Activated CD4-positive, alpha-beta T cell treated with anti-CD3 and anti-CD28 coated beads for 24 hours (primary cell): Measurements from ENCODE around the gene TOX2.

Experiments
- DNase-seq, 2 donors: peaks; one replicate each; pipeline ENCODE4 v3.0.0-alpha.2; 2020; ENCODE audit warnings: low read depth in 2 of 2

TOX2 gene

GRCh38 chr20:43938932-43939761 is 24.5 kb downstream of the TOX2 start:
- no peak for DNase-seq

GRCh38 chr20:43939762-43940121 is 25.1 kb downstream of the TOX2 start:
- no peak for DNase-seq

GRCh38 chr20:43940518-43941225 is 26.0 kb downstream of the TOX2 start:
- DNase-seq, result no peak

GRCh38 chr20:43941476-43942200 is 27.0 kb downstream of the TOX2 start:
- no peak for DNase-seq

- DNase-seq, result no peak
Measured at GRCh38 chr20:43942201-43942590, 27.5 kb downstream of the TOX2 start.

- no peak for DNase-seq
Measured at GRCh38 chr20:43942667-43943285, 28.1 kb downstream of the TOX2 start.

- no peak for DNase-seq
Measured at GRCh38 chr20:43943725-43944124, 29.1 kb downstream of the TOX2 start.

GRCh38 chr20:43944653-43945235 is 30.1 kb downstream of the TOX2 start:
- no peak for DNase-seq

GRCh38 chr20:43945391-43946205 is 30.9 kb downstream of the TOX2 start:
- DNase-seq, result no peak

GRCh38 chr20:43946206-43946491 is 31.5 kb downstream of the TOX2 start:
- DNase-seq, result no peak

GRCh38 chr20:43946659-43947315 is 32.1 kb downstream of the TOX2 start:
- no peak for DNase-seq

- no peak for DNase-seq
Measured at GRCh38 chr20:43947316-43947710, 32.7 kb downstream of the TOX2 start.

GRCh38 chr20:43948455-43948854 is 33.8 kb downstream of the TOX2 start:
- DNase-seq, result no peak

- DNase-seq, result no peak
Measured at GRCh38 chr20:43949248-43949647, 34.6 kb downstream of the TOX2 start.

- peak; percentile 33 to 48 for DNase-seq
Measured at GRCh38 chr20:43949741-43950618, 35.3 kb downstream of the TOX2 start.

- no peak for DNase-seq
Measured at GRCh38 chr20:43953919-43954592, 39.4 kb downstream of the TOX2 start.

GRCh38 chr20:43954704-43955061 is 40.0 kb downstream of the TOX2 start:
- DNase-seq, result no peak

GRCh38 chr20:43955062-43955749 is 40.6 kb downstream of the TOX2 start:
- DNase-seq, result peak; percentile 22 to 46
